Fibroblast of pulmonary artery (primary cell): ENCODE data around the gene FBRS.
A peak's percentile ranks its signal among the peaks of the same experiment; 100 is the strongest.
"Not testable (repeated sequence)": the region's sequence is repeated elsewhere in the genome, so short reads cannot be mapped to it uniquely, and the experiment has no call there.

ENCODE experiments used
- DNase-seq: peaks from one replicate; pipeline ENCODE4 v3.0.0-alpha.2; 2010; ENCODE audit warnings: low read depth
- H3K4me3 ChIP-seq: replicated peaks from 2 replicates; pipeline ENCODE4 v1.5.1; 2011; ENCODE audit warnings: low read depth, mild to moderate bottlenecking, control low read depth, low read length, moderate library complexity
- CTCF ChIP-seq: IDR thresholded peaks from 2 replicates; pipeline ENCODE4 v1.5.1; 2011; ENCODE audit warnings: mild to moderate bottlenecking, control low read depth, low read length, inconsistent platforms; ENCODE audit errors: missing control alignments

Gene FBRS

GRCh38 chr16:30699615-30700099 is 41.4 kb downstream of the FBRS start:
- H3K4me3 ChIP-seq: peak overlapping the region; percentile 95
- DNase-seq: no peak
- no peak for TF ChIP-seq CTCF

- DNase-seq: peak; percentile 62
- H3K4me3 ChIP-seq: peak overlapping the region; percentile 95
- TF ChIP-seq CTCF: no peak
These were observed 42.3 kb downstream of the FBRS start for GRCh38 chr16:30700491-30700890.

- TF ChIP-seq CTCF: no peak
- DNase-seq: no peak
- peak overlapping the region; percentile 95 for H3K4me3 ChIP-seq
These were observed 42.7 kb downstream of the FBRS start for GRCh38 chr16:30700971-30701370.

GRCh38 chr16:30703071-30703470 is 44.8 kb downstream of the FBRS start:
- not testable (repeated sequence) for H3K4me3 ChIP-seq, DNase-seq

DNA sequence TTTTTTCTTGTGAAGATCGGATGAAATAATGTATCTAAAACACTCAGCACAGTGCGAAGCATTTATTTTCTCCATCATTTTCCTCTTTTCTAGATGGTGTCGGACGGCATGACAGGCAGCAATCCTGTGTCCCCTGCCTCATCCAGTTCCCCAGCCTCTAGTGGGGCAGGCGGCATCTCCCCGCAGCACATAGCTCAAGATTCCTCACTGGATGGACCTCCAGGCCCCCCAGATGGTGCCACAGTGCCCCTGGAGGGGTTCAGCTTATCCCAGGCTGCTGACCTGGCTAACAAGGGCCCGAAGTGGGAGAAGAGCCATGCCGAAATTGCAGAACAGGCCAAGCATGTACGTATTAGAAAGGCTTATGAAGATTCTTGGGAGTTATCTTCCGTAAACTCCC is 45.7 kb downstream of the FBRS start:
- DNase-seq: no peak
- TF ChIP-seq CTCF: no peak
- no peak overlapping the region for H3K4me3 ChIP-seq

- DNase-seq: no peak
- TF ChIP-seq CTCF: no peak
- H3K4me3 ChIP-seq: no peak overlapping the region
These were observed 47.8 kb downstream of the FBRS start for GRCh38 chr16:30706046-30706445.

GRCh38 chr16:30710971-30711370 is 52.7 kb downstream of the FBRS start:
- no peak for TF ChIP-seq CTCF
- no peak for DNase-seq
- H3K4me3 ChIP-seq: no peak overlapping the region
